HG03108 (cell line): ENCODE results near the gene ETV7.

ENCODE experiments used
- ATAC-seq: cut with Tn5 transposase; IDR thresholded peaks from one replicate; pipeline ENCODE4 v1.9.1; 2021; ENCODE audit warnings: moderate library complexity; ENCODE audit not compliant: unreplicated experiment

ETV7 gene

GRCh38 chr6:36384095-36384494 lies 3.4 kb downstream of the ETV7 start:
- no peak for ATAC-seq

- ATAC-seq, result no peak
Measured at GRCh38 chr6:36383606-36384005, 3.9 kb downstream of the ETV7 start.

DNA sequence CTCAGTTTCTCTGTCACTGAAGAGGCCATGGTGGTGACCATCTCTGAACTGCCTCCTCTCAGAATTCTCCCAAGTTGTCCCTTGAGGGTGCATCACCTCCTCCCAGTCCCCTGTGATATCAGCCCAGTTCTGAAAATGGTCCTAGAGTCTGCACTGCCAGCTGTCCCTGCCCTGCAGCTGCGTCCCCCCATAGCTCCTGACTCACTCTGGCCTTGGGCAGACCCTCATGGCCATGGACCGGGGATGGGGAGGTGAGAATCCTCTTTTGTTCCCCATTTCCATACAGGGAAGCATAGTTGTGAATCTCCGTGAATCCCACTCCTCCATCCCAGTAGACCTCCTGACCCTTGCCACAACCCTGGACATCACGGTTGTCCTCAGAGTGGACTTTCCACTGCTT lies 4.5 kb downstream of the ETV7 start:
- ATAC-seq, result no peak

- no peak for ATAC-seq
Measured at GRCh38 chr6:36381502-36382389, 5.7 kb downstream of the ETV7 start.

DNA sequence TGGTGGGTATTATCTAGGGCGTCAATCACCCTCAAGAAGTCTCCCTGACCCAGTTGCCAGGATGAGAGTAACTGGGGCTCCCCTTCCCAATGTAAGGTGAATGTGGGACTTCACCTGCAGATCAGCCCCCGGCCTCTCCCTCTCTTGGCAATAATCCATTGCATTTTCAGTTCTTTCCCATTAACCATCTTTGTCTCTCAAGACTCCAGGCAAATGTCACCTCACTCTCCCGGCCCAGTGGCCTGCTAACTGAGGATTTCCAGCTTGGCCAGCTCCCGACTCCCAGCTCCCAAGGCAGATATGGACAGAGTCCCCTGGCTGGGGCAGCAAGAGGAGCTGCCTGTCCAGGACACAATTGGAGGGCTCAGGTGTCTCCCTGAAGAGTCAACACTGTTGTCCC lies 7.3 kb downstream of the ETV7 start:
- no peak for ATAC-seq

DNA sequence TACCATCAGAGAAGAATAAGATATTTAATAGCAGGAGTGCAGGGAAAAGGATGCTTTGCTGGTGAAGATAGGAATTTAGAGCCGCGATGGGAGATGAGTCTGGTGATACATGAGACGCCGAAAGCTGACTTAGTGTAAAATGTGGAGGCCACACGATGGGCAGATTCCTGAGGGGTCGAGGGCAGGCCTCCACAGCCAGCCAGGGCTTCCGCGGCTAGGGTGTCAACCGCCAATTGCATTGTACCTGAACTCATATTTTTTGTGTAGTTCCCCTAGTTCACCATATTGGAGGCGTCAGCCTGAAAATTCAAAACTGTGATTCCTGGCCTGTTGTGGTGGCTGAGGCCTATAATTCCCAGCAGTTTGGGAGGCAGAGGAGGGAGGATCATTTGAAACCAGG lies 8.5 kb downstream of the ETV7 start:
- ATAC-seq, result no peak

DNA sequence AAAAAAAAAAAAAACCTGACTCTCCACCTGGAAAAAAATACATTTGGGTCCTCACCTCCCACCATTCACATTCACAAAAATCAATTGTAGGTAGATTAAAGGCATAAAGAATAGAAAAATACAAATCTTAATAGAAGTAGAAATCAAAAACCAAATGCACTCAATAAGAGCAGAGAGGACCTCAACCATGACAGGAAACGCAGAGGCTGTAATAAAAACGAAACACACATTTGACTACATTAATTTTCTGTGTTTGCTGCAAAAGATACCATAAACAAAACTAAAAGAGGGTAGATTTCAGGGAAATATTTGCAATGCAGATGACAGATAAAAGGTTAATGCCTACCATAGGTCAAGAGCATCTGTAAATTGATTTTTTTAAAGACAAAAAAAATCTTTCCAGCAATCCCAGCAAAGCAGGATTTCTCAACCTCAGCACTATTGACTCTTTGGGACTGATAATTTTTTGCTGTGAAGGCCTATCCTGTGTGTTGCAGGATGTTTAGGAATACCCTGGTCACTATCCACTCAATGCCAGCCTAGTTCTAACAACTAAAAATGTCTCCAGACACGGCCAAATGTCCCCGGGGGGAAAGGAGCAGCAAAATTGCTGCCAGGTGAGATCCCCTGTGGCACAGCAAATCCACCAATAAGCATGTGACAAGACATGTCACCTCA lies 9.1 kb downstream of the ETV7 start:
- ATAC-seq, result no peak

- ATAC-seq, result no peak
Measured at GRCh38 chr6:36377594-36377993, 9.9 kb downstream of the ETV7 start.

GRCh38 chr6:36376742-36377141 lies 10.7 kb downstream of the ETV7 start:
- ATAC-seq, result no peak

DNA sequence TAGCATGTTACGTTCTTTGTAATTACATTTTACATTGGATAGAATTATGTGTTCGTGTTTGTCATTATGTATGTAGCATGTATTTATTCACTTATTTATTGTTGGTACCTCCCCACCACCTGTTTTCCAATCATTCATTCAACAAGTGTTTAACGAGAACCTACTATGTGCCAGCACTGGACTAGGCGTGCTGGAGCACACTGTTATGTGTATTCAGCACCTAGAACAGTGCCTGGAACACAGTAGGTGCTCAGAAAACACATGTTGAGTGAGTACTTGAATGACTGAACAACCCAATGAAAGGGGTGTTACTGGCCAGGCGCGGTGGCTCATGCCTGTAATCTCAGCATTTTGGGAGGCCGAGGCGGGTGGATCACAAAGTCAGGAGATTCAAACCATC lies 11.3 kb downstream of the ETV7 start:
- no peak for ATAC-seq

DNA sequence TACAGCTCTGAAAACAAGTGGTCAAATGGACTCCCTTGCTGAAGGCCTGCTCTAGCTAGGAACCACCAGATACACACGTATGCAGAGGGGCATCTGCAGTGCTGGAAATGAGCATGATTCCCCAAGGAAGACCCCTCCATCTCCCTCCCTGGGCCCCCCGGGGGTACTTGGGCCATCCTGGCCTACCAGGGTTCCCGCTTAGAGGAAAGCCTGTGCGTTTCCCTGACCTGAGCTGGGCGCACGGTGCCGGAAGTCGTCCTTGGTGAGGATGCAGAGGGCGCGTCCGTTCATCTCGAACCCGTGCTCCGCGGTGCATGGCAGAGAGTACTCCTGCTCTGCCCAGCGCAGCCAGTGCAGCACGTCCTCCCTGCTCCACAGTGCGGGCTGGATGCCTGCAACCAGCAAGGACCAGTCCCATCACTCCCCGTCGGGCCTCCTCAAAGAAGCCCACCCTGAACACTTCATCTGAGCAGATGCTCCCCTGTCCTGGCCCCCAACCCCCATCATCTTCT lies 11.8 kb downstream of the ETV7 start:
- no peak for ATAC-seq

DNA sequence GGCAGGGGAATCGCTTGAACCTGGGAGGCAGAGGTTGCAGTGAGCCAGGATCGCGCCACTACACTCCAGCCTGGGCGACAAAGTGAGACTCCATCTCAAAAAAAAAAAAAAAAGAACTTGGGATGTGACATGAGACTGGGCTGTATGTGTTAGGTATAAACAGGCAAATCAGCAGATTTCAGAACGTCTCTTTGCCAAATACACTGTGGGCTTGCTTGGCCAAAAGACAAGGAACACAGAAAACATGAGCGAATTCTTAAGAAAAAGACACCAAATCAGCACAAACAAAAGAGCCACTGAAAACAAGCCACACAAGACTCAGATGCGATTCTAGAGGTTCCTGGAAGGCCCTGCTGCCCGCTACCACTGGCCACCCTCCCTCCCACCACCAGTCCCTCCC lies 12.5 kb downstream of the ETV7 start:
- ATAC-seq, result no peak

DNA sequence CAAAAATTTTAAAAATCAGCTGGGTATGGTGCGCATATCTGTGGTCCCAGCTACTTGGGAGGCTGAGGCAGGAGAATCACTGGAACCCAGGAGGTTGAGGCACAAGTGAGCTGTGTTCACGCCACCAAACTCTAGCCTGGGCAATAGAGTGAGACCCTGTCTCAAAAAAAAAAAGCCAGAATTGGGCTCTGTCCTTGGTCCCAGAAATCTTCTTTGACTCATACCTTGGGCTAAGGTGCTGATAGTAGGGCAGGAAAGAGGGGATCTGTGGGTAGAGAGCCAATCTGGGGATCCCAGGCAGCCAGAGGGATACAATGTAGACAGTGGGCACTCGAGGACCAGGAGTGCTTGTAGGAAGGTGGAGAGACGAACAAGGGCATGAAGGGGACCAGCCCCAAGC lies 13.3 kb downstream of the ETV7 start:
- no peak for ATAC-seq

GRCh38 chr6:36373368-36374019 lies 14.0 kb downstream of the ETV7 start:
- no peak for ATAC-seq

DNA sequence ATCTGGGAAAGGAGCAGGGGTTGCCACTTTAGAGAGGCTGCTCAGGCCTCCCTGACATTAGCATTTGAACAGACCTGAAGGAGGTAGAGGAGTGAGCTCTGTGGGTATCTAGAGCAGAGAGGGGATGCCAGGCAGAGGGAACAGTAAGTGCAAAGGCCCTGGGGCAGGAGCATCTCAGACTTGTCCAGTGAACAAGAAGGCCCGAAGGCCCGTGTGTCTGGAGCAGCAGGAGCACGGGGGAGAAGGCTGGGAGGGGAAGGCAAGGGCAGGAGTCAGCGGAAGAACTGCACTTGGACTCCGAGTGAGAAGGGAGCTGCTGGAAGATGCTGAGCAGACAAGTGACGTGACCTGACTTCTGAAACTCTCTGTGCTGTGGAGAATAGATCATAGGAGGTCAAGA lies 15.4 kb downstream of the ETV7 start:
- no peak for ATAC-seq

GRCh38 chr6:36371211-36371610 lies 16.3 kb downstream of the ETV7 start:
- no peak for ATAC-seq

- ATAC-seq, result no peak
Measured at GRCh38 chr6:36370638-36371037, 16.8 kb downstream of the ETV7 start.

DNA sequence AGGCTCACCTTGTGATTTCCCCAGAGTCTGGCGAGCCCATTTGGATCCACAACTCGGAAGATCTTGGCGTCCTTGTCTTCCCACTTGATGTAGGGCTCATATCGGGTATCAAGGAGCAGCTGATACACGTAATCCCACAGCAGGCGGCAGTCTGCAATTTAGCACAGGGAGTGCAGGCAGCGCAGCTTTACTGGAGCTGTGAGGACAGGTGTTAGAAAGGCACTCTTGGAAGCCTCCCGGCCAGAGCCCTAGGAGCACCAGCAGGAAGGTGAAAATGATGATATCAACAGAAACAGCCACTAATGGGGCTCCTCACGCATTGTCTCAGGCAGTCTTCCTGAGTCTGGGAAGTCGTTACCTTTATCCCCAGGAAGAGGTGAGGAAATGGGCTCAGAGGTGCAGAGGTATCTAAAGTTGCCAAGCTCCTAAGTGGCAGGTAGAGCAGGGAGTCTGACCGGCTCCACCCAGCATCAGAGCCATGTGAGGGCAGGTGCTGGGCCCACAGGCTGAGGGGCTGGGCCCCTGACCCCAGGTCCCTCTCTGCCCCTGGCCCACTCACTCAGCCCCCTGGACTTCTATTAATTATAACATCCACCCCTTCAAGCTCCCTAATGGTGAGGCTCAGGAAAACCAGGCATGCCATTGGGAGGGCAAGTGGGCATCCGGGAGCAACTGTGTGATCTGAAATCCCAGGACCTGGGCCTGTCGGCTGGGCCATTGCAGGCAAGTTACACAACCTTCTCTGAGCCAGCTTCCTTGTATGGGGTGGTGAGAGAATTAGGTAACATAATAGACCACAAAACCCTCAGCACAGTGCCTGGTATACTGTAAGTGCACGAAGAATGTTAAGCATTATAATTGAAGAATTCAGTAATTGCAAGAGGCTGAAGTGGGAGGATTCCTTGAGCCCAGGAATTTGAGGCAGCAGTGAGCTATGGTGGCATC lies 18.3 kb downstream of the ETV7 start:
- no peak for ATAC-seq

DNA sequence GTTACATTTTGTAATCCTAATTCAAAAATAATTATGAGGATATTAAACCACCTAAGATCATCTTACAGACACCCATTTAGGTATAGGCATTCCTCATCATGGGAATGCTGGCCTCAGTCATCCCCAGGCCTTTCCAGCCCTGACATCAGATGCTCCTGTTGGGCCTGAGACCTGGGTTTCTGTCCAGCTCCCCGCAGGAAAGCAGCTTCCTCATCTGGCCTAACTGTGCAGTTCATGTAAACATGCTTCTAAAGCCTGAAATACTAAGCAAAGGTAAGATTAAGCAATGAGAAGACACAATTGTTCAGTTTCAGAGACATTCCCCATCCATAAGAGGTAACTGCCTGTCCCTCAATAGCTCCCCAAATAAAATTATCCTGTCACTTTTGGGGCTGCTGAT lies 19.0 kb downstream of the ETV7 start:
- no peak for ATAC-seq

DNA sequence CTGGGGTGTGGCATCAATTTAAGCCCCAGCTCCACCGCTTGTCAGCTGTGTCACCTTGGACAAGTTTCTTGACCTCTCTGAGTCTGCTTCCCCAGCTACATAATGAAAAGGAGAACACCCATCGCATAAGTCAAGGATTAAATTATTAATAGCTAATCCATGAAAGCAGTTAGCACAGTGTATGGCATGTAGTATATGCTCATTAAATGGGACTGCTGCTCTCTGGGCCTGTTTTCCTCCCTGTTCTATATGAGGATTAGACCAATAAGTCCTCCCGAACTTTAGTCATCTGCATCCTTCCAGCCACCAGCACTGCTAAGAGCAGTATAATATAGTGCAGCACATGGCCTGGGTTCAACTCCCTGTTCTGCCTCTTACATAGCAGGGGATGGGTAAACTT lies 19.7 kb downstream of the ETV7 start:
- no peak for ATAC-seq
